ENCODE results near the gene BTBD17.

The BTBD17 gene

DNA sequence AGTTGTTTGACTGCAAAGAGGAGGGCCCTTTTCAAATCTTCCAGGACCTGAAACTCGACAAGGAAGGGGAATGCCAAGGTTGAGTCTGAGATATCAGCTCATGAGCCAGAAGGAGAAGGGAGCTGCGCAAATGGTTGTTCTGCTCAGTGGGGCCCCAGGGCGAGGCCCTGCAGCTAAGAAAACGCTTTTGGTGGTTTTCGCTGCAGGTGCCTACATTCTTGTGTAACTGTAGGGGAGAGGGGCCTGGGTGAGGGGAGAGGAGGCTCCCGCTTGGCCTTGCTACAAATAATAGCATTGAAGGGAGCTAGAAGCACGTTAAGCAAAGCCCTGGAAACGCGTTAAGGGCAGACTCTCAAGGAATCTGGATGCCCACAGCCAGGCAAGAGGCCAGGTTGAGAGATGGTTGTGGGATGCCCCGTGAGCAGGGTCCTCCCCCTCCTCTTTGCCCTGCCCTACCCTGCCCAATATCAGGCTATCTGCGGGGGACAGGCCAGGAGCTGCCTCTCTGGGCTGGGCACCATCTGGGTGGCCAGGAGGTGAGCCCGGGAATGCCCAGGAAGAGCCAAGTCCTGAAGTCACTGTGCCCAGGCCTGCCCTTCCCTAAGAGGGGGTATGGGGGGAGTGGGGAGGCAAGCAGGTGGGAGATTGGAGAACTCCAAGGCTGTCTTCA, 27.6 kb upstream of the BTBD17 start:
- DNase-seq (ENCODE audit: insufficient read length, low spot score) (no peak), FAIRE-seq (no peak)

DNA sequence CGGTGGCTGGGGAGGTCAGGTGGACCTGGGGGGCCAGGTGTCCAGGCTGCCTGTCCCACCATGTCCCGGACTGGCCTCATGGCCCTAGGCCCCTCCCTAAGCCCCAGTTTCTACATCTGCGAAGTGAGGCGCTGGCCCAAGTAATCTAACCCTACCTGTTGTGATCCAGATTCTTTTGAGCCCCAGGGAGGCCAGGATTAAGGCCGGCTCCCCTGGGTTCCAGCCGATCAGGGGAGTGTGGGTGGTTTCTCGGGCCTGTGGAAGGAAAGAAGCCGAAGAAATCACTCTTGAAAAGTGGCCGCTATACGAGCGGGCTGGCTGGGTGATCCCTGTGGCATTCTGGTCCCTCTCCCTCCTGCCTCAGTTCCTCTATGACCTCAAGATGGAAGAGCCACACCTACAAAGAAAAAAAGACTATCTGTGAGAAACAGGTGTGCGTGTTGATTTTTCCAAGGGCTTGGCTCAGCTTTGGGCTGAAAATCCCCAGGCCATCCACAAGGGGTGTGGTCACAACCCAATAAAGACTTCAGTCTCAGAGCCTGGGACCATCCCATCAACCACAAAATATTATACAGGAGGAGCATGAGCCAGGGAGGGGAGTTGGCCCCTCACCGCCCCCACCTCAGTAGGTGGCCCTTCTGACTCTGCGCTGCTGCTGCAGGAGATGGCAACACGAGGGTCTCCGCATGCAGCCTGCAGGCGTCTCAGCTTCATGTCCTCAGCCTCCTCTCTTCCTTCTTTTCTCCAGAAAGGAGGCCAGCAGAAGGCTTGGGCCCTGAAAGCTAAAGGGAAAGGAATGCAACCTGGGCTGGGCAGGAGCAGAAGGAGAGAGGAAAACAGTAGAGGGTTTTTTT, 25.9 kb upstream of the BTBD17 start:
- DNase-seq (ENCODE audit: insufficient read length, low spot score) (no peak), FAIRE-seq (no peak)

DNA sequence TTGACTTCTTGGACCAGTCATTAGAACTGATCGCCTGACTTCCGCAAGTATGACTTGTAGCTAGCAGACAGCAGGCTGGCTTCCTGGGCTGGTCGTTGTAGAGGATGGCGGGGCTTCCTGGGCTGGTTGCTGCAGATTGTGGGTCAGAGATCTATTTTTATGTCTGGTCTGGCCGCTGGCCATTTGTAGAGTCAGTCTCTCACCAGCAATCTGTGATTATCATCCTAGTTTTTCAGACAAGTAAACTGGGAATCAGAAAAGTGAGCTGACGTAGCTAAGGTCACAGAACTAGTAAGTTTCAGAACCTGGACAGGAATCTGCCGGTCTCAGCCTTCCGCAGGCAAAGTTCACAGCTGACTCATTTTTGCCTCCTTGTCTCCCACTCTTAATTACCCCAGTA, 24.7 kb upstream of the BTBD17 start:
- no peak for DNase-seq (ENCODE audit: insufficient read length, low spot score)
- no peak for FAIRE-seq

DNA sequence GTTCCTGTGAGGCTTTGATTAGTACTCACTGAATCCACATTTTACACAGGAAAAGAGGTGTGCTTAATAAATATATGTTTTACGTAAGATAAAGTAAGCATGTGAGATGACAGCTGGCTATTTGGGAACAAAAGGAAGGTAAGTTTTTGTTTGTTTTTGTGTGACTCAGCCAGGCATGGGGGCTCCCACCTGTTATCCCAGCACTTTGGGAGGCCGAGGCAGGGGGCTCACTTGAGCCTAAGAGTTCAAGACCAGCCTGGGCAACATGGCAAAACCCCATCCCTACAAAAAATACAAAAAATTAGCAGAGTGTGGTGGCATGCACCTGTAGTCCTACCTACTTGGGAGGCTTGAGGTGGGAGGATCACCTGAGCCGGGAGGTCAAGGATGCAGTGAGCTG, 23.5 kb upstream of the BTBD17 start:
- FAIRE-seq: no peak
- DNase-seq (ENCODE audit: insufficient read length, low spot score): no peak

DNA sequence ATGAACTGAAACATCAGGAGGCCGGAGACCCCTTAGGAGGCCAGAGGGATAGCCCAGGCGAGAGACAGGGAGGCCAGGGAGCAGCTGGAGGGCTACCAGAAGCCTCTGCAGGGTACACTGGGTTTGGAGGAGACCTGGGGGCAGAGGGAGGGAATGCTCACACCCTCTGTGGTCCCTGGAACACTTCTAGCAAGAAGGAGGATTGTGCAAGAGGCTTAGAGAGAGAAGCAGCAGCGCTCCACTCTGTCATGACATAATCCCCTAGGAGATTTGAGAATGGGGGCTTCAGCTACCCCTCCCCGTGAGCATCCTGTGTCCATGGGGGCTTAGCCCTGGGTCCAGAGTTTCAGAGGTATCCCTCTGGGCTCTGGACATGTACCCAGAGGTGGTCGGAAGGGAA, 21.5 kb upstream of the BTBD17 start:
- no peak for FAIRE-seq
- no peak for DNase-seq (ENCODE audit: insufficient read length, low spot score)

DNA sequence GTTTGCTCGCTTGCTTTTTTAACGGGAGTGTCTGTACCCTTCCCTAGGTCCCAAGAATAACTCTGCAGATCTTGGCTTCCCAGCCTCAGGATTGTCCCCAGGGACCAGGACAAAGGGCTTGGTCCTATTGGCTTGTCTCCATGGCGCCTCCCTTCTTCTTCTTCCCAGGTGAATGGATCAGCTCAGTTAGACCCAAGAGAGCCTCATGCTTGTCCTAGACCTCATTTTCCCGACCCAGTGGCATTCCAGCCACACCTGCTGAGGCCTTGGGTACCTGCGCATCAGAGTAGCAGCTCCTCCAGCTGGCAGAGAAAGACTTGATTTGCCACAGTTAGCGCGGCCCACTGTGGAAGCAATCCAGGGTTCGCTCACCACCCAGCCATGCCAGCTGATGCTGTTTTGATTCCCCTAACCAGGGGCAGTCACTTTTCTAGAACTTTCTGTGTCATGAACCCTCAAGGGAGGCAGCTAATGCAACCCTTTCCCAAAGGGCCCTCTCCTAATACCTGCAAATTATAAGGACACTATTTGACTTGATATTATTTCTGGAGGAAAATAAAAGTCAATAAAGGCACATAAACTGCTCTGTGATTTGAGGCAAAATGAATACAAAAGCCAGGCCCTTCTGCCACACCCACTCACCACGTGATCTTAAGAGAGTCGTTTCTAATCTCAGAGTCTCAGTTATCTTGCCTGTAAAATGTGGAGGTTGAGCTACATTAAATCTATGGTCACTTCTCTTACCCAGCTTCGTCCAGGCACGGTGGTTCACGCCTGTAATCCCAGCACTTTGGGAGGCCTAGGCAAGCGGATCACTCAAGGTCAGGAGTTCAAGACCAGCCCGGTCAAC, 19.5 kb upstream of the BTBD17 start:
- DNase-seq (ENCODE audit: insufficient read length, low spot score): no peak
- FAIRE-seq: no peak

DNA sequence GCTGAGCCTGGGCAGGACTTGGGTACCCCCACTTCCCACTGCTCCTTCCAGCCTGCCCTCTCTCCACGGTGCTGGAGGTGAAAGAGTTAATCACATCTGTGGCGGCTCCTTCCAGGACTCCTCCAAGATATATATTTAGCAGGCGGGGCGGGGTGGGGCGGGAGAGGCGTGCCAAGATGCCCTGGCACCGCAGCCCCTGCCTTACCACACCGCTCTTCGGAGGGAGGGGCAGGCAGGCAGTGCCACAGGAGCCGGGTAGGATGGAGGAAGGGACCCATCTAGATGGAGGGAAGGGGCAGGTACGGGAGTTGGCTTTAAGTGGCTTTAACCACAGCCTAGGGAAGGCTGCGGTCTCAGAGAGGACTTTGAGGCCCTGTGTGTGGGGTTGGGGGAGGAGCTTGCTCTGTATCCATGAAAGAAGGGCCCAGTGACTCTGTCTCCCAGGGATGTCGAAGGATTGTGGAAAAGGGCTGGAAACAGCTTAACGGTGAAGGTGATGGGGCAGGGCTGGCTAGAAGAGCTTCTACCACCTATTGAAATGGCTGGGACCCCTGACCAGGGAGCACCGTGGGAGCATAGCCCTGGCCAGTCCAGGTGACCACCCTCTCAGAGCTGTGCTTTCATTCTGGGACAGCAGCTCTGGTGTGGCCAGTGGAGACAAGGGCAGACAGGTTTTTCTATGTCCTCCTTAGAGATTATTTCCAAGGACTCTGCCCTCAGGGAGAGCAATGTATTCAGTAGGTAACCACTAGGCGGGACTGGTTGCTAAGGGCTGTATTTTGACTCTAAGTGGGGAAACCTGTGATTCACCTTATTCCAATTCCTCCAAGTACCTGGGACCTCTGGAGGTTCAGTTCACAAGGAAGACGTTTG, 18.7 kb upstream of the BTBD17 start:
- FAIRE-seq (no peak), DNase-seq (ENCODE audit: insufficient read length, low spot score) (no peak)

DNA sequence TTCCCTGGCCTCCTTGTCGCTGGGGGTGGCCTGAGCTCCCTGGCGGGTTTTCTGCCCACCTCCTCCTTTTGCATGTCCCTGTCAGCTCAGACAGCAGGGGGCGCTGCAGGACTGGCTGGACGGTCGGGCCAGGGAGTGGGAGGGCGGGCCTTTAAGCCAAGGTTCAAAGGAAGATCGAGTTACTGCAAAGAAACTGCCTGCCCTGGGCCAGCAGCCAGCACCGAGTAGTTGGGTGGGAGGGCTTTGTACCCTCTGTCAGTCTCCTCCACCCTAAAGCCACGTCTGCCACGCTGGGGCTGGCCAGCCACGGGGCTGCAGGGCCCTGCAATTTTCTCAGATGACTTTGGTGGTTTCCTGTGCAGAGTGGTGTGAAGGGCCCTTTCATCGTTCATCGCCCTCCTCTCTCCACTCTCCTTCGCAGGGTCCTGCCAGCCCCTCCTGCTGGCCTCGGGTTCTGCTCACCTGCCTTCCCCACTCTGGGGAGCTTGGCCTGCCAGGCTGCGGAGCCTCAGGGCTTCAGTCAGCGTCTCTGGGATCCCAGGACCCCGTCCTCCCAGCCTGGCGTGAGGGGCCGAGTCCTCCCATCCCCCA, 17.9 kb upstream of the BTBD17 start:
- FAIRE-seq (peak; percentile 74), DNase-seq (ENCODE audit: insufficient read length, low spot score) (peak; percentile 93)

DNA sequence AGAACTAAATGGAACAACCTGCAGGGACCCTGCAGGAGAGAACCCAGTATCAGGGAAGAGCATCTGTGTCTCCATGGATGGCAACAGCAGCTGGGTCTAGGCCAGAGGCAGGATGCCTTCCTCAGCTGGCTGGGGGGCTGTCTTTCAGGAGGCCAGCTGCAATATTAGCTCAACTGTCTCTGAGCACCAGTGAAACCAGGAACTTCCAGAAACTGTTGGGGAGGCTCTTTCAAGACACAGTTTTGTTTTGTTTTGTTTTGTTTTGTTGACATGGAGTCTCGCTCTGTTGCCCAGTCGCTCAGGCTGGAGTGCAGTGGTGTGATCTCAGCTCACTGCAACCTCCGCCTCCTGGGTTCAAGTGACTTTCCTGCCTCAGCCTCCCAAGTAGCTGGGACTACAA, 13.2 kb upstream of the BTBD17 start:
- FAIRE-seq (no peak), DNase-seq (ENCODE audit: insufficient read length, low spot score) (no peak)

DNA sequence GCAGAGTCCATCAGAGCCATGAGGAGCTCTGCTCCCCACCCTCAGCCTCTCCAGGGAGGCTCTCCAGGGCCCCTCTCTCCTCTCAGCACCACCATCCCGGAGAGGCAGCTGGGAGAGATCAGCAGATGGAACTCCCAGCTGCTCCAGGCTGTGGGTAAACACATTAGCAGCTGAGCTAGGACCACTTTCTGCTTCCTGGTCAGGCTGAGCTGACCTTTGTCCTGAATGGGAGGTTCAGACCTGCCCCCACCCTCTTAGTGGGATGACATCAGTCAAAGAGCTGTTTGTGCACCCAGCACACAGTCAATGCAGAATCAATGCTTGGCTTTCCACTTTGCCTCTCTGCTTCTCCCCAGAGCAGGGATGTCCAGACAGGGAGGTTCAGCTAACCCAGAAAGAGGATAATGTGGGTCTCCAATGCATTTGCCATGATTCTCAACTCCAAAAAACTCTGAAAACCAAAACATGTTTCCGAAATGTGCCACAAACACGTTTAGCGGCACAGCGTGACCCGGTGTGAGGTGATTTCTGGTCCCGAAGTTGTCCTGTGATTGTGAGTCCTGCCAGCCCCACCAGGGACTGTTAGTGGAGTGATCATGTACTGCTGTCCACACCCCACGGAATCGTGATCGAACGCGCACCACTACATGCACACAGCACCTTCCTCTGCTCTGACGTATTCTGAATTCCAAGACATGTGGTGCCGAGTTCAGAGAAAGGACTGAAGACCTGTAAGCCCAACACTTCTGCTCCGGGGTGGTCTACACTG, 12.4 kb upstream of the BTBD17 start:
- FAIRE-seq (no peak), DNase-seq (ENCODE audit: insufficient read length, low spot score) (no peak)

DNA sequence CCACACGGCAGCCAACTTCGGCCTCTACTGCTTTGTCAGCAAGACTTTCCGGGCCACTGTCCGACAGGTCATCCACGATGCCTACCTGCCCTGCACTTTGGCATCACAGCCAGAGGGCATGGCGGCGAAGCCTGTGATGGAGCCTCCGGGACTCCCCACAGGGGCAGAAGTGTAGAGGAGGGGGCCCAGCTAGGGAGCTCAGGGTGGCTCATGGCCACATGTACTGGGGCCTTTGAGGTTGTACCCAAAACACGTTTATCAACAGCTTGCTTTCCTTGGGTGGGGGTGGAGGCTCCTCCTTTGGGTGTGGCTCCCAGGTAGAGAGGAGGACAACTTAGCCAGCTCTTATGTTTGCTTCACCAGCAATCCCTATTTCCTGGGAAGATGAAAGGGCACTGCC, 10.8 kb upstream of the BTBD17 start:
- DNase-seq (ENCODE audit: insufficient read length, low spot score) (no peak), FAIRE-seq (no peak)

DNA sequence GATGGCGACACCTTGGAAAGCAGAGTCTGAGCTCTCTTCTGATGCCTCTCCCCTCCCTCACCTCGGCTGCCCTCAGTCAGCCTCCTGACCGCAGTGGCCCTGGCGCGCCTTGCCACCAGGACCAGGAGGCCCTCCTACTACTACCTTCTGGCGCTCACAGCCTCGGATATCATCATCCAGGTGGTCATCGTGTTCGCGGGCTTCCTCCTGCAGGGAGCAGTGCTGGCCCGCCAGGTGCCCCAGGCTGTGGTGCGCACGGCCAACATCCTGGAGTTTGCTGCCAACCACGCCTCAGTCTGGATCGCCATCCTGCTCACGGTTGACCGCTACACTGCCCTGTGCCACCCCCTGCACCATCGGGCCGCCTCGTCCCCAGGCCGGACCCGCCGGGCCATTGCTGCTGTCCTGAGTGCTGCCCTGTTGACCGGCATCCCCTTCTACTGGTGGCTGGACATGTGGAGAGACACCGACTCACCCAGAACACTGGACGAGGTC, 10.0 kb upstream of the BTBD17 start:
- no peak for FAIRE-seq
- no peak for DNase-seq (ENCODE audit: insufficient read length, low spot score)

DNA sequence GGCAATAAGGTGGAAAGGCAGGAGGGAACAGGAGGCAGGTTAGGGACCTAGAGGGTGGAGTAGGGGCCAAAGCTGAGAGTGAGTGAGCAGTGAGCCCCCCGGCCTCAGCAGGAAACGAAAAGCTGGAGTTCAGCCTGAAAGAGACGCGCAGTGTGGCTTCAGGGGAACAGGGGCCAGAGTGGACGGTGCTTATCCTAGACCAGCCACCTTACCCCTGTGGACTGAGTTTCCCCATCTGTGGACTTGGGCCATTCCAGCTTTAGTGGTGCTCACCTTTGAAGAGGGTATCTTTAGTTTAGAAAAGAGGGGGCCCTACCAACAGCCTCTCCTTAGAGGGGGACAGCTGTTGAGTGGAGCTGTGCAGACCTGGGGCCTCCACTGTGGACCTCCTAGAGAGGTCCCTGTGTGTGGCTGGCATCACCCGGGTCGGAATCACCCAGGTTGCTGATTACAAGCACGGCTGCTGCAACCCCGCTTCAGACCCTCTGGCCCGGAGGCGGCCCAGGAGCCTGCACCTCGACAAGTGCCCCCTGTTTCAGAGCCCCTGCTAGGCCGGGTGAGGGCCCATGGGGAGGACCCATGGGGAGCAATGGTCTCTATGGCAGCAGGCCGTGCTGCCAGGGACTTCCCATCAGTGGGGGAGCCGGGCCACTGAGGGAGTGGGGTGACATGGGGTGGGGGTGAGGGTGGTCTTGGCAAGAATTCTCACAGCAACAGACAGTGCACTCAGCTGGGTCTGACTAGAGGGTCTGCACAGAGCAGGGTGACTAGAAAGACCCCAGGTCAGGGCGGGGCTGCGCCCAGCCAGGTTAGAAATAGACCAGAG, 8.2 kb upstream of the BTBD17 start:
- FAIRE-seq (no peak), DNase-seq (ENCODE audit: insufficient read length, low spot score) (no peak)

DNA sequence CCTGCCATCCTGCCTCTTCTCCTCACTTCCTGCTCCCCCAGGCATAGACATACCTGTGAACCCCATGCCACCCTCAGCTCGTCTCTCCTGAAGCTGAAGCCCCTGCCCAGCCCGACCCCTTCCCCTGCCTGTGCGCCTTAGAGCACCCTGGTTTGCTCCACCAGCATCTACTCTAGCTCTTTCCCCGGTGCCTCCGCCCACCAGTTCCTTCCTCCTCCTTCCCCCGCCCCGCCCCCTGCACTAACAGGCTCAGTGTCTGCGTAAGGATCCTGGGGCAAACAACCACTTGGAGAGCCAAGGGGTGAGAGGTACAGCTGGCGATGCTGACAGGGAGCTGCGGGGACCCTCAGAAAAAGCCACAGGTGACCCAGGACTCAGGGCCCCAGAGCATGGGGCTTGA, 7.6 kb upstream of the BTBD17 start:
- FAIRE-seq (no peak), DNase-seq (ENCODE audit: insufficient read length, low spot score) (no peak)

DNA sequence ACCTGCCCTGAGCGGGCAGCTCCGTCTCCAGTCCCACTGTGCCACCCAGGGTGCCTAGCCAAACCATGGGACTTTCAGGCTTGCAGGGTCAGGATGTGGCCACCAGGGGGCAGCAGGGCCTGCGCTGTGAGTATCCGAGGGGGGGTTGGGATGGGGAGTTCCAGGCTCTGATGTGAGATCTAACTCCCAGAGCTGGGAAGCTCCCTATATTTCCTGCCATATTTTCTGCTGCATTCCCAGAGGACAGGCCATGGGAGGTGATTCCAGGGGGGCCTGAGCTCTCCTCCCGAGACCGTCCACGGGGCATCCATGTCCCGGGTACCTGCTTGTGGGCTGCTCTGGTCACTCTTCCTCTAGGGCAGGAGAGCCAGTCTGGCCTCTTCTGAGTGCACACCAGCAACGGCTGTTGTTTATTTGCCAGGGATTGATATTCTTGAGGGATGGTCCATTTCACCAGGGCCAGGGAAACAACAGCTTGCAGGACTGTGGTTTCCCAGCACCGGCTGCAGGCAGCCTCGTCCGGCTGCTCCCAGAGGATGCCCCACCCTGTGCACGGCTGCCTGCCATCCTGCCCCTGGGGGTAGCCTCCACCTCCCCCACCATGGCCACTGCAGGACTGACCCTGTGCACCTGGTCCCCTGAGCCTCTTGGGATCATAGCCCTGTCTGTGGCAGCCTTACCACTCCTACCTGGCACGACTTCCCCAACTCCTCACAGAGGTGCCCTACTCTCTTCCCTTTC, 6.8 kb upstream of the BTBD17 start:
- FAIRE-seq (peak; percentile 94), DNase-seq (ENCODE audit: insufficient read length, low spot score) (peak; percentile 80)

DNA sequence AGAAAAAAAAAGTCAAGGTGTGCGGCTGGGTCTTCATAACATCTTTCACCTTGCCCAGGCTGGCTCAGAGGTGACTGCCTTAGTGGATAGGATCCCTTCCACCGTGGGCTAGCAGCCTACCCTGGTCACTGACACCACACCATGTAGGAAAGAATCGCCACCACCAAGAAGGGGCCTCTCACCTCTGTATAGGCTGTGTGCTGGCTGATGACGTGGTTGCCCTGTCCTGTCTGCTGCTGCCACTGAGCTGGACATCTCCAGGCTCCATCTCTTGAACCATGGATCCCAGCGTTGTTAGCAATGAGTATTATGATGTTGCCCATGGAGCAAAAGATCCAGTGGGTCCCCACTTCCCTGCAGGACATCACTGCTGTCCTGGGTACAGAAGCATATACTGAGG, 5.5 kb upstream of the BTBD17 start, which contains the start of gene GPR142:
Gene GPR142, plus strand, starts transcription at position 301 of the 400 bp plus-strand sequence. CDS start 2,035 bp downstream, outside the sequence.
- FAIRE-seq (no peak), DNase-seq (ENCODE audit: insufficient read length, low spot score) (no peak)

DNA sequence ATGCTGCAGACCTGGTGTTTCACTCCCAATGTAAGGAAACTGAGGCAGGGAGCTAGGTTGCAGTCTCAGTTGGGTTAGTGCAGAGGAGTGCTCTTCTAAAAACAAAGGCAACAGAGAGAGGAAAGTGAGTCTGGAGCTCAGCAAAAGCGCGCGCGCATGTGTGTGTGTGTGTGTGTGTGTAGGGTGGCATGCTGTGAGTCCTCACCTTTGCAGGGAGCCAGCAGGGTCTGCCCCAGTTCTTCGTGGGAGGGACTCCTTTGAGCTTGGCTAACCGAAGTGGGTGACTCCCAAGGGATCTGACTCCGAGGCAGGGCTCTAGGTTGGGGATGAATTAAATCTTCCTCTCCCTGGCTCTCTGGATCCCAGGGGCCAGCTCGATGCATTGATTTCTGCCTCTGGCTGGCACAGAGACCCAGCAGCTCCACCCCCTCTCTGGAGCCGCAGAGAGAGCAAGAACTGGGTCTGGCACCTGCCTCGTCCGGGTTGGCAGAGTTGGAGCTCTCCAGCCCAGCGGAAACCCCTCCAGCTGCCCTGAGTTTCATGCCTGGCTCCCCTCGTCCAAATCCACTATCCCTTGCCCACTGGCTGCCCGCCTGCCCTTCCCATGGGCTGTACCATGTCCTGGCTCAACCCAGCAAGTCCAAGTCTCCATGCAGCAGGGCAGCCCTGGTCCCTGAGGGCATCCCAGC, 1.3 kb upstream of the BTBD17 start:
- no peak for FAIRE-seq
- DNase-seq (ENCODE audit: insufficient read length, low spot score): no peak
